Activated naive CD4-positive, alpha-beta T cell treated with anti-CD3 and anti-CD28 coated beads, Interleukin-2, amount 50 U/mL, for 24 hours (primary cell): ENCODE measurements around the gene EPB41L5.
"Not testable (repeated sequence)": the region's sequence is repeated elsewhere in the genome, so short reads cannot be mapped to it uniquely, and the experiment has no call there.

Experiments
- H3K27ac Mint-ChIP-seq: one replicate; pipeline ENCODE4 v1.8.0; 2021; ENCODE audit warnings: mild to moderate bottlenecking, mixed read lengths
- H3K27me3 Mint-ChIP-seq: one replicate; pipeline ENCODE4 v1.8.0; 2021; ENCODE audit warnings: mixed read lengths
- H3K36me3 Mint-ChIP-seq: one replicate; pipeline ENCODE4 v1.8.0; 2021; ENCODE audit warnings: mixed read lengths
- H3K4me1 Mint-ChIP-seq: one replicate; pipeline ENCODE4 v1.8.0; 2021; ENCODE audit warnings: mixed read lengths
- H3K4me3 Mint-ChIP-seq: one replicate; pipeline ENCODE4 v1.8.0; 2021; ENCODE audit warnings: mild to moderate bottlenecking, mixed read lengths
- H3K9me3 Mint-ChIP-seq: one replicate; pipeline ENCODE4 v1.8.0; 2021; ENCODE audit warnings: mixed read lengths

The EPB41L5 gene

DNA sequence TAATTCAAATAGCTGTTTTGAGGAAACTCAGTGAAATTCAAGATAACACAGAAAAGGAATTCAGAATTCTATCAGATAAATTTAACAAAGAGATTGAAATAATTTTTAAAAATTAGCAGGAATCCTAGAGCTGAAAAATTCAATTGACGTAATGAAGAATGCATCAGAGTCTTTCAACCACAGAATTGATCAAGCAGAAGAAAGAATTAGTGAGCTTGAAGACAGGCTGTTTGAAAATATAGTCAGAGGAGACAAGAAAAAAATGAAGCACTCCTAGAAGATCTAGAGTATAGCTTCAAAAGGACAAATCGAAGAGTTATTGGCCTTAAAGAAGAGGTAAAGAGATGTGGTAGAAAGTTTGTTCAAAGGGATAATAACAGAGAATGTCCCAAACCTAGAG lies 122.1 kb downstream of the EPB41L5 start:
- H3K4me1 Mint-ChIP-seq, H3K27ac Mint-ChIP-seq, H3K27me3 Mint-ChIP-seq, H3K4me3 Mint-ChIP-seq, H3K9me3 Mint-ChIP-seq: not testable (repeated sequence)
- H3K36me3 Mint-ChIP-seq = peaks cover 31% of the 10 kb centered on the region

DNA sequence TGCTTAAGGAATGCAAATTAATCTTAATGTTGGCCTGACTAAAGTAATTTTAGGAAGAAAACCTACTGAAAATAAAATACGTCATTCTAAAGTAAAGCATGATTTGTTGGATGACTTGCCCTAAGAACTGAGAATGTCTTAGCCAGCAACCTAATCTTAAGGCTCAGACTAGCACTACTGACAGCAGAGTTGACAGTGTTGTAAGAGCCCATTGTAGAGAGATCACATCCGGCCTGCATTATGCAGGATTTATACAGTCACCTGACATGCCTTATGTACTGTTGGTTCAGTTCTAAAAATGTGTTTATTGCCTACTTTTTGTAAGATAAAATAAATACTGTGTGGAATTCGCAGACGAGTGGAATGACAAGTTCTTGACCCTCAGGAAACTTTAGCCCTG lies 128.0 kb downstream of the EPB41L5 start:
- Mint-ChIP-seq H3K27me3 (no peaks in the 10 kb centered on the region), H3K36me3 (peaks cover 8% of the 10 kb centered on the region), H3K9me3 (no peaks in the 10 kb centered on the region), H3K27ac (no peak overlapping the region), H3K4me3 (no peak overlapping the region), H3K4me1 (no peaks in the 10 kb centered on the region)

DNA sequence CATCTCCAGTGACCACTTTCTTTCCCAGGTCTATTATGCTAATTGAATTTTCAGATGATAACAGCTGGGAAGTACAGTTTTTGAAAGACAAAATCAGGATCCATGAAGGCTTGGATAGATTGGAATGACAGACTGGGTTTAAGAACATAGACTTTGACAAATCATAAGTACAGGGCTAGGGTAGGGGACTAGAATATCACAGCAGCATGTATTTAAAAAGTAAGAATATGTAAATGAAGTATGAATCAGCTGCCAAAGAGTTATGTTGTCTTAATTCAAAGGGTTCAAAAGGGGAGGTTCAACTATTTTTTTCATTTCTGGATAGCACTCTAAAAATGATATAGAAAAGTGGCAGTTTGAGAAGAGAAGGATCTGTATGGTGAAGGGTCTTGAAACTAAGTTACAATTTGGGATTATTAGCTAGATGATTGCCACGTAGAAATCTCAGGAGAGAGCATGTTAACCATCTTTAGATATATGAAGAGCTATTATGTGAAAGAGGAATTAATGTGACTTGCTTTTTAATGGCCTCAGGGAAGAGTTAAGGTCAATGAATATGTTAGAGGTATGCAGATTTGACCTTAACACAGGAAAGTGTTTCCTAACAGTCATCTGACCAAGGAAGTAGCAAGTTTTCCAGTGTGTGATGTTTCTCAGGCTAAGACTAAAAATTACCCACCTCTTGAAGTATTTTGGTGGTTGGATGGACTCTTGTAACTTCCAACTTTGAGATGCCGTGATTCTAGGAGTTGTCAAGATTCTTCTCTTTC lies 128.6 kb downstream of the EPB41L5 start:
- Mint-ChIP-seq H3K27me3 (no peaks in the 10 kb centered on the region), H3K36me3 (peaks cover 8% of the 10 kb centered on the region), H3K4me3 (no peak overlapping the region), H3K4me1 (no peaks in the 10 kb centered on the region), H3K9me3 (no peaks in the 10 kb centered on the region), H3K27ac (no peak overlapping the region)

DNA sequence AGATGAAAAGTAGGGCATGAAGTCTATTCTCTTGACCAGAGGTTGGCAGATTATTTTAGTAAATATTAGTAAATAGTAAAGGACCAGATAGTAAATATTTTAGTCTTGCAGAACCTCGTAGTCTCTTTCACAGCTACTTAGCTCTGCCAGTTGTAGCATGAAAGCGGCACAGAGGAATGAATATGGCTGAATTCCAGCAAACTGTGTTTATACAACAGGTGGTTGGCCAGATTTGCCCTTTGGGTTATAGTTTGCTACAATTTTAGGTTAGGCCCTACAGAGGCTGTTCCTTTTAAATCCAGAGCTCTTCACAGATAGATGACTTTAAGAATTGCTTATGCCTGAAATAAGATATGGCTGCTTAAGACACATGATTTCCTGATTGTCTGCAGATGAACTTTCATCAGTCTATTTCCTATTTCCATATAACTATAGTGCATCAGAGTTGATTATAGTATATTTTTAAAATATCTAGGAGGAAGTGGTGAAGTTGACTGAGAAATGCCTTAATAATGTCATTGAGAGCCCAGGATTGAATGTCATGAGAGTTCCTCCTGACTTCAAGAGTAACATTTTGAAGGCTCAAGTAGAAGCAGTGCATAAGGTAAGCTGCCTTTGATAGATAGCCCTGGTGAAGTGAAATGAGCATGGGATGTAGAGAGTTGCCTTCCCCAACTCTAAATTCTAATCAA lies 129.8 kb downstream of the EPB41L5 start:
- Mint-ChIP-seq H3K27me3 (no peaks in the 10 kb centered on the region), H3K27ac (no peak overlapping the region), H3K4me1 (no peaks in the 10 kb centered on the region), H3K9me3 (no peaks in the 10 kb centered on the region), H3K36me3 (peaks cover 4% of the 10 kb centered on the region), H3K4me3 (no peak overlapping the region)

DNA sequence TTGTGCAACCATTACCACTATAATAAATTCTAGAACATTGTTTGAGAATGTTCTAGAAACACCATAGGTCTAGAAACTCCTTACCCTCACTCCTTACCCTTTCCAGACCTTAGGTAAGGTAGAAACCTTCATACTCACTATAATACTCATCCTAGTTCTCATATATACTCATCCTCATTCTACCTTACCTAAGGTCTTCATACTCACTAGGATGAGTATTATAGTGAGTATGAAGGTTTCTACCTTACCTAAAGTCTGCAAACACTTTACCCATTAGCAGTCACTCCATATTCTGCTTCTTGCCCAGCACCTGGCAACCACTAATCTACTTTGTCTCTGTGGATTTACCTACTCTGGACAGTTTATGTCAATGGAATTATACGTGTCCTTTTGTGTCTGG lies 135.4 kb downstream of the EPB41L5 start:
- Mint-ChIP-seq H3K4me3 (no peak overlapping the region), H3K36me3 (peaks cover 19% of the 10 kb centered on the region), H3K27me3 (no peaks in the 10 kb centered on the region), H3K27ac (no peak overlapping the region), H3K4me1 (no peaks in the 10 kb centered on the region), H3K9me3 (peaks cover 10% of the 10 kb centered on the region)

DNA sequence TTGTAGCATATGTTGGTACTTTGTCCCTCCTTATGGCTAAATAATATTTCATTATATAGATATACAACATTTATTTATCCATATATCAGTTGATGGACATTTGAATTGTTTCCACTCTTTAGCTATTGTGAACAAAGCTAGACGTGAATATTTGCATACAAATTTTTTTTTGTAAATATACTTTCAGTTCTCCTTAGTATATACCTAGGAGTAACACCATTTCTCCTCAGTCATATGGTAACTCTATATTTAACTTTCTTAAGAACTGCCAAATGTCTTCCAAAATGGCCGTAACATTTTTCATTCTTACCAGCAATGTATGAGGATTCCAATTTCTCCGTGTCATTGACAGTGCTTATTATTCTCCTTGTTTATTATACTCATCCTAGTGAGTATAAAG lies 135.8 kb downstream of the EPB41L5 start:
- Mint-ChIP-seq H3K36me3 (peaks cover 22% of the 10 kb centered on the region), H3K4me3 (no peak overlapping the region), H3K9me3 (peaks cover 14% of the 10 kb centered on the region)

DNA sequence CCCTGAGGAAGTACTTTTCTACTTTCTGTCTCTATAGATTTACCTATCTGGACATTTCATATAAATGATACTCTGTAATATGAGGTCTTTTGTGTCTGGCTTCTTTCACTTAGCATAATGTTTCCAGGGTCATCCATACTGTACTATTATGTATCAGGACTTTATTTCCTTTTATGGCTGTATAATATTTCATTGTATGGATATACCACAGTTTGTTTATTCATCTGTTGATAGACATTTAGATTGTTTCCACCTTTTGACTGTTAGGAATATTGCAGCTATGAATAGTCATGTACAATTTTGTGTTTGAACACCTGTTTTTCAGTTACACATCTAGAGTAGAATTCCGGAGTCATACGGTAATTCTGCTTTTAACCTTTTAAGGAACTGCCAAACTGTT lies 136.5 kb downstream of the EPB41L5 start:
- Mint-ChIP-seq H3K27ac (no peak overlapping the region), H3K36me3 (peaks cover 23% of the 10 kb centered on the region), H3K27me3 (no peaks in the 10 kb centered on the region), H3K4me1 (no peaks in the 10 kb centered on the region), H3K4me3 (no peak overlapping the region), H3K9me3 (peaks cover 17% of the 10 kb centered on the region)

More for the DNA sequence above, 135.8 kb downstream of the EPB41L5 start:
- no peak overlapping the region for H3K27ac Mint-ChIP-seq
- H3K4me1 Mint-ChIP-seq = no peaks in the 10 kb centered on the region
- no peaks in the 10 kb centered on the region for H3K27me3 Mint-ChIP-seq

DNA sequence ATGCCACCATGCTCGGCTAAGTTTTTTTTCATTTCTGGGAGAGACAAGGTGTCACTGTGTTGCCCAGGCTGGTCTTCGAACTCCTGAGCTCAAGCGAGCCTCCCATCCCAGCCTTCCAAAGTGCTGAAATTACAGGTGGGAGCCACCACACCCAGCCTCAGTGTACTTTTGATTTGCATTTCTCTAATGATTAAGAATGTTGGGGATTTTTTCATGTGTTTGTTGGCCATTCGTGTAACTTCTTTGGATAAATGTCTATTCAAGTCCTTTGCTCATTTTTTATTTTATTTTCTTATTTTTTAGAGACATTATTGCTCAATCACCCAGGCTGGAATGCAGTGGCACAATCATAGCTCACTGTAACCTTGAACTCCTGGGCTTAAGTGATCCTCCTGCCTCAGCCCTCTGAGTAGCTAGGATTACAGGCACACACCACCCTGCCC lies 137.2 kb downstream of the EPB41L5 start:
- Mint-ChIP-seq H3K36me3 (peaks cover 22% of the 10 kb centered on the region), H3K27ac (no peak overlapping the region)

DNA sequence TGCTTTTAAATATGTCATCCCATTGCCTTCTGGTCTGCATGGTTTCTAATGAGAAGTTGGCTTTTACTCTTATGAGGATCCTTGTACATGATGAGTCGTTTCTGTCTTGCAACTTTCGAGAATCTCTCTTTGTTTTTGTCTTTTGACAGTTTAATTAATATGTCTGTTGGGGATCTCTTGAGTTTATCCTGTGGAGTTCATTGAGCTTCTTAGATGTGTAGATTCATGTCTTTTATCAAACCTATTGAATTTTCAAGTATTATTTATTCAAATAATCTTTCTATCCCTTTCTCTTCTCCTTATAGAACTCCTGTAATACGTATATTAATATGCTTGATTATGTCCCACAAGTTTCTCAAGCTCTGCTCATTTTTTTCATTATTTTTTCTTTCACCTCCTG lies 142.4 kb downstream of the EPB41L5 start:
- Mint-ChIP-seq H3K36me3 (peaks cover 32% of the 10 kb centered on the region), H3K4me1 (no peaks in the 10 kb centered on the region), H3K4me3 (no peak overlapping the region), H3K9me3 (peaks cover 22% of the 10 kb centered on the region), H3K27ac (no peak overlapping the region), H3K27me3 (no peaks in the 10 kb centered on the region)

More for the DNA sequence above, 137.2 kb downstream of the EPB41L5 start:
- Mint-ChIP-seq H3K4me3 (no peak overlapping the region), H3K27me3 (no peaks in the 10 kb centered on the region), H3K9me3 (peaks cover 18% of the 10 kb centered on the region), H3K4me1 (no peaks in the 10 kb centered on the region)

DNA sequence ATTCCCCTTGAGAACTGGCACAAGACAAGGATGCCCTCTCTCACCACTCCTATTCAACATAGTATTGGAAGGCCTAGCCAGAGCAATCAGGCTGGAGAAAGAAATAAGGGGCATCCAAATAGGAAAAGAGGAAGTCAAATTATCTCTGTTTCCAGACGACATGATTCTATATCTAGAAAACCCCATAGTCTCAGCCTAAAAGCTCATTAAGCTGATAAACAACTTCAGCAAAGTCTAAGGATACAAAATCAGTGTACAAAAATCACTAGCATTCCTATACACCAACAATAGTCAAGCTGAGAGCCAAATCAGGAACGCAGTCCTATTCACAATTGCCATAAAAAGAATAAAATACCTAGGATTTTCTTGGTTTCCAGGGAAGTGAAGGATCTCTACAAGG lies 145.8 kb downstream of the EPB41L5 start:
- not testable (repeated sequence) for H3K9me3 Mint-ChIP-seq

DNA sequence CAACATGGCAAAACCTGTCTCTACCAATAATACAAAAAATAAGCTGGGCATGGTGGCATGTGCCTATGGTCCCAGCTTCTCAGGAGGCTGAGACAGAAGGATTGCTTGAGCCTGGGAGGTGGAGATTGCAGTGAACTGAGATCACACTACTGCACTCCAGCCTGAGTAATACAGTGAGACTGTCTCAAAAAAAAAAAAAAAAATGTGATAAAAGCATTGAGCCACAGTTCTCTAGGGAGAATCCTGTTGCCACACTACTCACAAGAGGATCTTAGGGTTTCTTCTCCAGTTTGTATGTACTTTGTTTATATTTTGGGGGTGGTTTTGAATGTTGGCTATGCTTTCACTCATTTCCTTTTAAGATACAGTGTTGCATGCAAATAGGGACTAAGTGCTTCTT lies 148.3 kb downstream of the EPB41L5 start:
- H3K9me3 Mint-ChIP-seq = no peaks in the 10 kb centered on the region
- no peaks in the 10 kb centered on the region for H3K27me3 Mint-ChIP-seq
- H3K27ac Mint-ChIP-seq = no peak overlapping the region
- peaks cover 13% of the 10 kb centered on the region for H3K36me3 Mint-ChIP-seq
- no peak overlapping the region for H3K4me3 Mint-ChIP-seq
- no peaks in the 10 kb centered on the region for H3K4me1 Mint-ChIP-seq

More for the DNA sequence above, 145.8 kb downstream of the EPB41L5 start:
- H3K36me3 Mint-ChIP-seq = peaks cover 20% of the 10 kb centered on the region
- not testable (repeated sequence) for H3K27me3 Mint-ChIP-seq, H3K4me1 Mint-ChIP-seq, H3K27ac Mint-ChIP-seq, H3K4me3 Mint-ChIP-seq

DNA sequence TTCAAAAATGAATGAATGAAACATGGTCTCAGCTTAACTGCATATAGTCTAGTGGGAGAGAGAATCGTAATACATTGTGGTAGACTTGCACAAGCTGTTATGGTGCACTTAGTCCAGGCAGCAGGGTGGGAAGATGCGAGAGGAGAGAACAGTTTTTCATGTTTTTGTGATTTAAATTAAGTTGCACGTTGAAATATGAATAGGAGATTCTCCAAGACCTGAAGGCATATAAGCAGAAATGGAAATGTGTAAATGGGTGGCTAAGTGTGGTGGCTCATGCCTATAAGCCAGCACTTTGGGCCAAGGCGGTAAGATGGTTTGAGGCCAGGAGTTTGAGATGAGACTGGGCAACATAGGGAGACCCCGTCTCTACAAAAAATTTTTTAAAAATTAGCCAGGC lies 149.8 kb downstream of the EPB41L5 start:
- no peak overlapping the region for H3K4me3 Mint-ChIP-seq
- H3K9me3 Mint-ChIP-seq = no peaks in the 10 kb centered on the region
- no peaks in the 10 kb centered on the region for H3K27me3 Mint-ChIP-seq
- H3K27ac Mint-ChIP-seq = no peak overlapping the region
- H3K36me3 Mint-ChIP-seq = peaks cover 2% of the 10 kb centered on the region
- no peaks in the 10 kb centered on the region for H3K4me1 Mint-ChIP-seq

DNA sequence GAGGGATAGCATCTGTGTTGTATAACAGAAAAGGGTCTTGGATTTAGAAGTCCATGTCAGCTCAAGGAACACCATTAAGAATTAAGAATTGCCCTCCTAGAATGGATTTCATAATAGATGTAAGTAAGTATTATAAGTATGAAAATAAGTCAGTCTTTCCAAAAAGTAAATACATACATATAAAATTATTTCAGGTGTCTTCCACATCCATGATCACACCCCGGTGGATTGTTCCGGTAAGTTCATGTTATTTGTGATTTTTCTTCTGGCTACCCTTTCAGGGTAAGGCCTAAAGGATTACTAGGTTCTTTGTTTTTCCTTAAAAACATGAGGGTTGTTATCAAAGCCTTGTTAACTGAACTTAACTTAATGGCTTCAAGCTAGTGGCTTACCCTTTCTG lies 154.4 kb downstream of the EPB41L5 start:
- H3K27me3 Mint-ChIP-seq = no peaks in the 10 kb centered on the region
- H3K4me1 Mint-ChIP-seq = no peaks in the 10 kb centered on the region
- no peaks in the 10 kb centered on the region for H3K9me3 Mint-ChIP-seq
- peaks cover 5% of the 10 kb centered on the region for H3K36me3 Mint-ChIP-seq
- no peak overlapping the region for H3K4me3 Mint-ChIP-seq
- no peak overlapping the region for H3K27ac Mint-ChIP-seq

DNA sequence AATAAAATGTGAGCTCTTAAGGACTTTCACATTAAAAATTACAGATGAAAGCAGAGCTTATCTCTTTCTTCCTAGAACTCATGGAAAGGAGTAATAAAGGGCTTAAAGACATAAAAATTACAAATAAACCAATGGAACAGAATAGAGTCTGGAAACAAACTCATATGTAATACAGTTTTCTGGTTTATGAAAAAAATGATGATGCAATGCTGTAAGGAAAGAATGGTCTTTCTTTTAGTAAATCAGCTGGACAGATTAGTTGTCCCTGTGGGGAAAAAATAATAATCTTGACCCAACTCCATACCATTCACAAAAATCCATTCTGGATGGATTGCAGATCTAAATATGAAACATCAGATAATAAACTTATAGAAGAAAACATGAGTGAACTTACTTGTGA lies 156.1 kb downstream of the EPB41L5 start:
- peaks cover 5% of the 10 kb centered on the region for H3K36me3 Mint-ChIP-seq
- H3K27ac Mint-ChIP-seq = no peak overlapping the region
- no peaks in the 10 kb centered on the region for H3K27me3 Mint-ChIP-seq
- no peaks in the 10 kb centered on the region for H3K4me1 Mint-ChIP-seq
- no peaks in the 10 kb centered on the region for H3K9me3 Mint-ChIP-seq
- H3K4me3 Mint-ChIP-seq = no peak overlapping the region

DNA sequence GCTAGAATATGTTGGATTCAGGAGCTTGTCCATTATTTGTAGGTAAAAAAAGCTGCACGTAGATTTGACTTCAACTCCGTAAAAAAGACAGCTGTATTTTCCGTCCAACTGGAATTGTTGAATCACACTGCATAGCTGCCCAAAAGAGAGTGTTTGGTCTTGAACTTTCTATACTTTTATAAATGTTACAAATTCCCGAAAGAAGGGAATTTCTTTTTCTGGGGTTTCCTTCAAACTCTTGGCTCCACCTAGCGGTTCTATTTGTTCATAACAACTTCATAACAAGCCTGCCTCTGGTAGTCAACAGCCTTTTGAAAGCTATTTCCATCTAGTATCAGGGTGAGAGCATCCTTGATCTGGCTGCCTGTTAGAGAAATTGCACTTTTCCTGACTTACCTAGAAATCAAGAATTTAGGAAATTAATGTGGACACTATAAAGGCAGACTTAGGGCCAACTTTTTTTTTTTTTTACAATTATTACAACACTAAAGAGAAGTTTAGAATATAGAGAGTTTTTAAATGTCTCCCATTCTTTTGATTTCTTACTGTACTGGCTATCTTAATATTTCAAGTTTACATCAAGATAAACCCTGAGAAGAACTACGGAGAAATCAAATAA lies 162.2 kb downstream of the EPB41L5 start:
- Mint-ChIP-seq H3K27me3 (no peaks in the 10 kb centered on the region), H3K36me3 (no peaks in the 10 kb centered on the region), H3K9me3 (no peaks in the 10 kb centered on the region), H3K4me1 (peaks cover 51% of the 10 kb centered on the region), H3K27ac (peak overlapping the region; percentile 68), H3K4me3 (no peak overlapping the region)

DNA sequence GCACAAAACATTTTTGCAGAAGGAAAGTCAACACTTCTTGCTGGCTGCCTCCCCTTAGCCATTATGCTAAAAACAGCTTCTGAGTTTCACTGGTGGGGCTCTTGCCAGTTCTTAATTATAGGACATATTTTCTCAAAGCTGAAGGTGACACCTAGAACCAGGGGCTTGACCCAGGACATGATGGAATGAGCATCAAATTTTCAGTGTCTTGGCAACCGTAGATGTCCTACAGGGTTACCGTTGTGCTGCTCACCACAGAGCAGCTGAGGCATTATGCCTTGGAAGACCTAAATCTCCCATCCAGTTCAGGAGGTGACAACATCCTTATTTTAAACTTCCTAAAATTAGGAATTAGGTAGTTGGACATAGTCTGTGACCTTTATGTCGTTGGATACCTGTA lies 163.6 kb downstream of the EPB41L5 start:
- H3K4me3 Mint-ChIP-seq = peak overlapping the region; percentile 97
- H3K36me3 Mint-ChIP-seq = no peaks in the 10 kb centered on the region
- no peaks in the 10 kb centered on the region for H3K27me3 Mint-ChIP-seq
- peaks cover 56% of the 10 kb centered on the region for H3K4me1 Mint-ChIP-seq
- peak overlapping the region; percentile 100 for H3K27ac Mint-ChIP-seq
- H3K9me3 Mint-ChIP-seq = no peaks in the 10 kb centered on the region
